ENCODE measurements around the gene FURIN.

Gene FURIN

GRCh38 chr15:90880381-90881145 lies 12.2 kb downstream of the FURIN start:
- H3K9me3 ChIP-seq (ENCODE audit: control insufficient read depth, insufficient read depth, low read depth, low read length), result no peaks in the 10 kb centered on the region
- TF ChIP-seq SALL2 (tag by site-specific recombination; IDR thresholded peaks at IDR 0.05; ENCODE audit: borderline replicate concordance) (no peak), ZNF514 (tag by site-specific recombination; IDR thresholded peaks at IDR 0.05) (no peak), PRDM10 (tag by site-specific recombination; IDR thresholded peaks at IDR 0.05) (no peak), ZNF658 (tag by site-specific recombination; IDR thresholded peaks at IDR 0.05) (no peak), ZSCAN23 (tag by site-specific recombination; IDR thresholded peaks at IDR 0.05) (no peak), ZNF48 (tag by site-specific recombination; IDR thresholded peaks at IDR 0.05) (no peak), ZNF37A (tag by site-specific recombination; IDR thresholded peaks at IDR 0.05) (no peak), REST (tag by site-specific recombination; IDR thresholded peaks at IDR 0.05) (no peak), ZNF529 (tag by site-specific recombination; IDR thresholded peaks at IDR 0.05; ENCODE audit: insufficient replicate concordance) (no peak), ZNF544 (tag by site-specific recombination; IDR thresholded peaks at IDR 0.05) (no peak), ZNF423 (tag by site-specific recombination; IDR thresholded peaks at IDR 0.05) (no peak), ZNF610 (tag by site-specific recombination; IDR thresholded peaks at IDR 0.05; ENCODE audit: borderline replicate concordance) (no peak), ZNF560 (tag by site-specific recombination; IDR thresholded peaks at IDR 0.05; ENCODE audit: borderline replicate concordance) (no peak), ZNF2 (tag by site-specific recombination; IDR thresholded peaks at IDR 0.05) (no peak), ZFP69B (tag by site-specific recombination; IDR thresholded peaks at IDR 0.05) (no peak), ZBTB17 (tag by site-specific recombination; IDR thresholded peaks at IDR 0.05) (no peak)
- no peak overlapping the region for H3K27ac ChIP-seq (ENCODE audit: extremely low read depth, low read depth, low read length)
- ChIA-PET CTCF (interaction anchor here (0.7 kb wide), 1 partner anchor 54 kb away, joined by 3 read pairs; the partner anchor contains the start of gene UNC45A), POLR2A (no interaction called here)
- H3K4me3 ChIP-seq (ENCODE audit: low read depth, low read length), result no peak overlapping the region
- peaks cover 10 to 75% of the 10 kb centered on the region in 2 experiments; a peak in 2 of 3 replicates for H3K36me3 ChIP-seq (ENCODE audit: control insufficient read depth in 2 of 2, insufficient read depth in 1 of 2, low read length in 2 of 2)
- no peaks in the 10 kb centered on the region for H3K4me1 ChIP-seq (ENCODE audit: control insufficient read depth, insufficient read depth, low read length)

GRCh38 chr15:90881181-90881977 lies 13.0 kb downstream of the FURIN start:
- H3K36me3 ChIP-seq (ENCODE audit: control insufficient read depth in 2 of 2, insufficient read depth in 1 of 2, low read length in 2 of 2), result peaks cover 10 to 67% of the 10 kb centered on the region in 2 experiments; a peak in 2 of 3 replicates
- POLR2A ChIA-PET, result interaction anchor here (1.3 kb wide), 1 partner anchor 12 kb away, joined by 3 read pairs; no protein-coding TSS in a partner anchor
- no peak overlapping the region for H3K27ac ChIP-seq (ENCODE audit: extremely low read depth, low read depth, low read length)
- no peaks in the 10 kb centered on the region for H3K9me3 ChIP-seq (ENCODE audit: control insufficient read depth, insufficient read depth, low read depth, low read length)
- H3K4me1 ChIP-seq (ENCODE audit: control insufficient read depth, insufficient read depth, low read length), result no peaks in the 10 kb centered on the region
- H3K4me3 ChIP-seq (ENCODE audit: low read depth, low read length), result no peak overlapping the region
- CTCF ChIA-PET, result interaction anchor here (0.6 to 0.7 kb wide), 2 partner anchors 54 to 393 kb away, joined by 3 read pairs; partner anchors contain the start of gene UNC45A
- TF ChIP-seq HIC1 (tag by site-specific recombination; IDR thresholded peaks at IDR 0.05), result 0 out of 2 replicates have a peak, but pooled peaks have one; percentile 32
- TF ChIP-seq ZNF600 (tag by site-specific recombination; IDR thresholded peaks at IDR 0.05), result peak; percentile 71
- no peak for TF ChIP-seq ZNF433 (tag by site-specific recombination; IDR thresholded peaks at IDR 0.05; ENCODE audit: low read depth)
- 0 out of 2 replicates have a peak, but pooled peaks have one; percentile 7 for TF ChIP-seq CTCF (tag by site-specific recombination; IDR thresholded peaks at IDR 0.05)
- TF ChIP-seq KLF10 (tag by site-specific recombination; IDR thresholded peaks at IDR 0.05), result no peak
- no peak for TF ChIP-seq ZNF311 (tag by site-specific recombination; IDR thresholded peaks at IDR 0.05; ENCODE audit: borderline replicate concordance)

Data from HEK293 (cell line).